ENCODE data around the gene APIP.

- TF ChIP-seq POLR2AphosphoS5 (IDR thresholded peaks at IDR 0.05; ENCODE audit: low read depth, low read length): no peak
- no peak for TF ChIP-seq CTCF (IDR thresholded peaks at IDR 0.05)
- TF ChIP-seq GABPA (IDR thresholded peaks at IDR 0.05; ENCODE audit: low read depth): no peak
- TF ChIP-seq NRF1 (IDR thresholded peaks at IDR 0.05; ENCODE audit: low read depth, low read length): no peak
- no peak for TF ChIP-seq TEAD4 (IDR thresholded peaks at IDR 0.05; ENCODE audit: borderline replicate concordance, insufficient read depth)
- no peak for TF ChIP-seq MAX (IDR thresholded peaks at IDR 0.05; ENCODE audit: low read depth)
- TF ChIP-seq EZH2phosphoT487 (IDR thresholded peaks at IDR 0.05; ENCODE audit: borderline replicate concordance, low read depth): no peak
- TF ChIP-seq USF2 (IDR thresholded peaks at IDR 0.05; ENCODE audit: borderline replicate concordance, low read depth, low read length): no peak
- no peak for TF ChIP-seq SIN3A (IDR thresholded peaks at IDR 0.05; ENCODE audit: borderline replicate concordance, low read depth, low read length)
- TF ChIP-seq MXI1 (IDR thresholded peaks at IDR 0.05; ENCODE audit: low read depth, low read length): no peak
- TF ChIP-seq EP300 (IDR thresholded peaks at IDR 0.05; ENCODE audit: borderline replicate concordance in 1 of 2, low read depth in 1 of 2, low read length in 1 of 2): no peak
- TF ChIP-seq IRF3 (IDR thresholded peaks at IDR 0.05; ENCODE audit: low read depth, low read length): no peak
- no peak for TF ChIP-seq RAD21 (IDR thresholded peaks at IDR 0.05; ENCODE audit: low read length)
Measured at GRCh38 chr11:34928960-34929680, 12.9 kb upstream of the APIP start.

Data from SK-N-SH (cell line).